Trophoblast cell (in vitro differentiated cells and primary cell): ENCODE data around the gene ROR1.
A peak's percentile ranks its signal among the peaks of the same experiment; 100 is the strongest.

Source experiments
- DNase-seq, 2 donors: peaks; one replicate each; pipeline ENCODE4 v3.0.0-alpha.2; 2016
- H2AFZ ChIP-seq: 2 replicates; pipeline ENCODE4 v1.6.1; 2013; ENCODE audit warnings: low read length, moderate library complexity, mild to moderate bottlenecking; ENCODE audit not compliant: insufficient read depth, poor library complexity
- H2AK5ac ChIP-seq: 2 replicates; pipeline ENCODE4 v1.6.1; 2013; ENCODE audit warnings: mild to moderate bottlenecking, low read length
- H2BK120ac ChIP-seq: 2 replicates; pipeline ENCODE4 v1.6.1; 2013; ENCODE audit warnings: low read length, mild to moderate bottlenecking, moderate library complexity; ENCODE audit not compliant: insufficient read depth, poor library complexity
- H2BK12ac ChIP-seq: 2 replicates; pipeline ENCODE4 v1.6.1; 2013; ENCODE audit warnings: mild to moderate bottlenecking, low read length, moderate library complexity
- H2BK5ac ChIP-seq: 2 replicates; pipeline ENCODE4 v1.6.1; 2013; ENCODE audit warnings: low read length, low read depth, moderate library complexity, mild to moderate bottlenecking; ENCODE audit not compliant: poor library complexity
- H3K14ac ChIP-seq: 2 replicates; pipeline ENCODE4 v1.6.1; 2013; ENCODE audit warnings: mild to moderate bottlenecking, low read length
- H3K18ac ChIP-seq: 2 replicates; pipeline ENCODE4 v1.6.1; 2013; ENCODE audit warnings: mild to moderate bottlenecking, low read length
- H3K23ac ChIP-seq: 2 replicates; pipeline ENCODE4 v1.6.1; 2013; ENCODE audit warnings: low read length
- H3K27ac ChIP-seq: 2 replicates; pipeline ENCODE4 v1.5.1; 2013; ENCODE audit warnings: low read depth, mild to moderate bottlenecking, inconsistent platforms, low read length, moderate library complexity
- H3K27me3 ChIP-seq: 2 replicates; pipeline ENCODE4 v1.6.1; 2013; ENCODE audit warnings: inconsistent platforms, mild to moderate bottlenecking, low read length, moderate library complexity; ENCODE audit not compliant: insufficient read depth
- H3K36me3 ChIP-seq, 2 experiments: 1 replicate in 1 of 2; 2 replicates in 1 of 2; pipeline ENCODE4 v1.6.1; 2013; ENCODE audit warnings: low read length in 2 of 2, mild to moderate bottlenecking in 2 of 2, moderate library complexity in 1 of 2; ENCODE audit not compliant: insufficient read depth in 2 of 2, control insufficient read depth in 1 of 2
- H3K4ac ChIP-seq: 2 replicates; pipeline ENCODE4 v1.6.1; 2013; ENCODE audit warnings: low read depth, mild to moderate bottlenecking, low read length, moderate library complexity
- H3K4me1 ChIP-seq, 2 experiments: 1 replicate in 1 of 2; 2 replicates in 1 of 2; pipeline ENCODE4 v1.6.1; 2013; ENCODE audit warnings: low read length in 2 of 2, mild to moderate bottlenecking in 2 of 2, moderate library complexity in 1 of 2; ENCODE audit not compliant: insufficient read depth in 2 of 2, control insufficient read depth in 1 of 2
- H3K4me2 ChIP-seq: 2 replicates; pipeline ENCODE4 v1.6.1; 2013; ENCODE audit warnings: inconsistent platforms, mild to moderate bottlenecking, low read length, moderate library complexity
- H3K4me3 ChIP-seq: 2 replicates; pipeline ENCODE4 v1.5.1; 2013; ENCODE audit warnings: mild to moderate bottlenecking, low read depth, low read length, inconsistent platforms
- H3K79me1 ChIP-seq: one replicate; pipeline ENCODE4 v1.6.1; 2013; ENCODE audit warnings: low read length
- H3K79me2 ChIP-seq: 2 replicates; pipeline ENCODE4 v1.6.1; 2013; ENCODE audit warnings: low read length, mild to moderate bottlenecking; ENCODE audit not compliant: control insufficient read depth, insufficient read depth, poor library complexity
- H3K9ac ChIP-seq: 2 replicates; pipeline ENCODE4 v1.6.1; 2013; ENCODE audit warnings: mild to moderate bottlenecking, low read length
- H3K9me3 ChIP-seq: 2 replicates; pipeline ENCODE4 v1.6.1; 2013; ENCODE audit warnings: low read depth, mild to moderate bottlenecking, control low read depth, inconsistent platforms, low read length; ENCODE audit not compliant: insufficient read depth
- H4K12ac ChIP-seq: 2 replicates; pipeline ENCODE4 v1.6.1; 2013; ENCODE audit warnings: low read depth, mild to moderate bottlenecking, low read length, moderate library complexity
- H4K8ac ChIP-seq: 2 replicates; pipeline ENCODE4 v1.6.1; 2013; ENCODE audit warnings: low read depth, mild to moderate bottlenecking, low read length, moderate library complexity
- H4K91ac ChIP-seq: one replicate; pipeline ENCODE4 v1.6.1; 2013; ENCODE audit warnings: low read depth, mild to moderate bottlenecking, low read length, moderate library complexity
- WGBS: extraction: QIAGEN DNeasy Blood & Tissue Kit; methylation state at CpG from one replicate; pipeline ENCODE4 v1.1.7; 2013; ENCODE audit warnings: missing lambda C conversion rate; ENCODE audit not compliant: insufficient read length, insufficient coverage; ENCODE audit errors: extremely low coverage; 5-methylcytosine and 5-hydroxymethylcytosine counted together

Gene ROR1

DNA sequence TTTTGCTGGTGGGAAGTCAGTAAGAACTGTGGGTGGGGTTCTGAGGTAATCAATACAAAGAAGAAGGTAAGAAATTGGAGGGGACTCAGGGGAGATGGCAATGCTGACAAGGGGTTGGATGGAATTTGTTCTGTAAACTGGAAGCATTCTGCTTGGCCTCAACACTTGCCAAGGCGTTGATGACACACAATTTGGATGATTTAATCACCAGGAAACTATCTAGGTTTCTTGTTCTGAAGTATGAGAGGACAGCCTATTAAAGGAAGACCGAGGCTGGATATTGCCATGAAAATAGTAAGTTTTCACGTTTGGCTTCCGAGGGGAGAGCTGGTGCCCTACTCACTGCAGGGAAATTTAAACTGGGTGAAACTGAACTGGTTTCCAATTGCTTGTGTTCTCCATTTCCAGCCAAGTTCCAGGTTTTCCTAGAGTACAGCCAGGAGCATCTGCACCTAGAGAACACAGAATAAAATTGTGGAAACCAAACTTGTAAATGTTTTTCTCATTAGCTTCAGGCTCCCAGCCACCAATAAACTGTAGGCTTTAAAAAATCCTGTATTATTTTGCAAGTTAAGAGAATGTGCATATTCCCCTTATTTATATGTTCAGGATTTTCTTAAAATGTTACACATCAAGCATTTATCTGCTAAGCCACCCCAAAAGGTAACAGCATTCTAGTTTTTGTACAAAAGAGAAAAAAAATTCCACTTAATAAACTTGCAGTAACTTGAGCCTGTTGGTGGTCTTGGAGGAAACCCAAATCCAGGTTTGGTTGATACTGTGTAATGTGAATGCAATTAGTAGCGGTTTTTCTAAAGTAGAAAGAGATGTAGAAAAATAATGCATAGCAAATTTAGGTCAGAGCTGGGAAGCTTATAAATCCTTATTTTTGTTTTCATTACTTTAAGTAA is 53.8 kb downstream of the ROR1 start:
- peak overlapping the region; percentile 11 for H3K27ac ChIP-seq
- no peak overlapping the region for H3K4ac ChIP-seq
- H2AK5ac ChIP-seq = no peak overlapping the region
- H3K9me3 ChIP-seq = no peaks in the 10 kb centered on the region
- no peak overlapping the region for H2AFZ ChIP-seq
- peaks cover 11 to 21% of the 10 kb centered on the region in 2 experiments for H3K4me1 ChIP-seq
- no peak overlapping the region for H4K8ac ChIP-seq
- H3K23ac ChIP-seq = no peak overlapping the region
- DNase-seq = no peak
- no CpG with 5 or more reads among the region's 5 CpGs for WGBS
- H2BK5ac ChIP-seq = no peak overlapping the region
- no peaks in the 10 kb centered on the region for H3K27me3 ChIP-seq
- H4K91ac ChIP-seq = no peak overlapping the region
- no peaks in the 10 kb centered on the region for H3K36me3 ChIP-seq
- no peak overlapping the region for H3K4me3 ChIP-seq
- H3K14ac ChIP-seq = no peak overlapping the region
- peak overlapping the region; percentile 25 for H2BK120ac ChIP-seq
- no peak overlapping the region for H3K18ac ChIP-seq
- H3K79me2 ChIP-seq = no peaks in the 10 kb centered on the region
- no peak overlapping the region for H3K4me2 ChIP-seq
- H3K79me1 ChIP-seq = peaks cover 16% of the 10 kb centered on the region
- no peak overlapping the region for H3K9ac ChIP-seq
- no peak overlapping the region for H2BK12ac ChIP-seq
- no peak overlapping the region for H4K12ac ChIP-seq

DNA sequence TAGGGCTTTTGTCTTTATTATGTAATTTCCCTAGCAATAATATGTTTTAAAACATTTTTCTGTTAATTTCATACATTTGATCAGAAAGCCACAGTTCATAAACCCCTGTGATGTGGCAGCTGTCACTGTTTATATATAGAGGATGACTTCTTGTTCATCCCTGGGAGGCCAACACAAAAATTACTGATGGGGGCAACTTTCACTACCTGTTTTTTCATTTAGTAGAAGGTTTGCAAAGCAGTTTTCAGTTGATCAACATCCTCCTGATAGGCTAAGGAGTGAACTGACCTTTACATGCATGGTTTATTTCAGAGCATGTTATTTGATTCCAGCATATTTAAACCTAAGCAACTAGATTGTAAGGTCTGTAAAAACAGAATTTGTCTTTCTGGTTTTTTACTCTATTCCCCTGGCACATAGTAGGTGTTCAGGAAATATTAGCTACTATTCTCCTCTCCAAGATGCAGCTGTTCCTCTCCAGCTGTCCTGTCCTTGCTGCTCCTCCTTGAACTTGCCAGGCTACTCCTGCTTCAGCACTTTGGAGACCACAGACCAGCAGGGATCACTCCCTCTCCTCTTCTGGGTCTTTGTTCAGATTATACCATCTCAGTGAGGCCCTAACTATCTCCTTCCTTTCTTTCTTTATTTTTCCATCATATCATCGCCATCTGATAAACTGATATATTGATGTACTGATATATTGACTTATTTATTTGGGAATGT is 54.7 kb downstream of the ROR1 start:
- no peak overlapping the region for H2BK120ac ChIP-seq
- H3K79me1 ChIP-seq = peaks cover 13% of the 10 kb centered on the region
- H2AK5ac ChIP-seq = no peak overlapping the region
- WGBS = no CpG with 5 or more reads among the region's 1 CpG
- H3K9ac ChIP-seq = no peak overlapping the region
- H3K79me2 ChIP-seq = no peaks in the 10 kb centered on the region
- H3K27me3 ChIP-seq = no peaks in the 10 kb centered on the region
- no peak overlapping the region for H4K91ac ChIP-seq
- no peak overlapping the region for H3K14ac ChIP-seq
- no peak overlapping the region for H2BK12ac ChIP-seq
- no peak overlapping the region for H4K8ac ChIP-seq
- H3K4me3 ChIP-seq = no peak overlapping the region
- no peak for DNase-seq
- no peaks in the 10 kb centered on the region for H3K36me3 ChIP-seq
- no peak overlapping the region for H3K18ac ChIP-seq
- H4K12ac ChIP-seq = no peak overlapping the region
- H3K27ac ChIP-seq = no peak overlapping the region
- no peak overlapping the region for H2AFZ ChIP-seq
- peak overlapping the region; percentile 27 for H3K4ac ChIP-seq
- no peak overlapping the region for H3K23ac ChIP-seq
- H3K9me3 ChIP-seq = no peaks in the 10 kb centered on the region
- peaks cover 9 to 26% of the 10 kb centered on the region in 2 experiments for H3K4me1 ChIP-seq
- no peak overlapping the region for H3K4me2 ChIP-seq
- H2BK5ac ChIP-seq = no peak overlapping the region

DNA sequence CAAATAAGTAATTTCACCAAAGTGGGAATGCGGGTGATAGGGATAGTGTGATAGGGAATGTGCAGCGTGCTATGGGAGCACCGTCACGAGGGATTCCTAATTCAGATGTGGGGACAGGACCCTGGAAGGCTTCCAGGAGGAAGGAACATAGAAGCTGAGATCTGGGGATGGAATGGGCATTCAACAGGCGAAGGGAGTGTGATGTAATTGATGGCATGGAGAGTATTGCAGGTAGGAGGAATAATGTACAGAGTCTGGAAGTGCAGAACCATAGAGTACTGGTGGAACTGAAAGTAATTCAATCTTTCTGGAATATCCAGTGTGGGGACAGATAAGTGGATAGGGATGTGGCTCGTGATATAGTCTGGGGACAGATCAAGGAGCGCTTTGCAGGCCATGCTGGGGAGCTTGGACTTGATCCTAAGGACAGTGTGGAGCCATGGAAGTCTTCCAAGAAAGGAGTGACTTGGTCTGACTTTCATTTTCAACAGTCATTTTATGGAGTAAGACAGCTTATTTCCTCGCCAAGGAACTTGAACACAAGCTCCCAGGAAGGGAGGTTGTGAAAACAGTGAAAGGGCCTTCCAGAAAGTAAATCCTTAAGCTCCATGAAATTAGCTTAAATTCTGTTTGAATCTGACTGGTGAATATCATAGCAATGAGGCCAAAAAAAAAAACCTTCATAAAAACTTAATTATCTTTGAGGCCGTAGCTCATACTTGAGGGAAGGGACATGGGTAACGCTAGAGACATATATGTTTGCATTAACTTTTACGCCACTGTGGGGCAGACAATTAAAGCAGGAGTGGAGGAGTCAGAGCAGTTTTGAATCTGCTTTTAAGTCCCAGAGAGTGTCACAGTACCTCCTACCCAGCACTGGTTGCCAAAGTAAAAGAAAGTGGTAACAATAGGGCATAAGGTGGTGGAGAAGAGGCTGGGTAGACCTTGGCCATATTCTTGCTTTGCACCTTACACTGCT is 55.8 kb downstream of the ROR1 start:
- no CpG with 5 or more reads among the region's 11 CpGs for WGBS
- no peak overlapping the region for H3K14ac ChIP-seq
- no peak overlapping the region for H3K4me2 ChIP-seq
- no peaks in the 10 kb centered on the region for H3K36me3 ChIP-seq
- H2AK5ac ChIP-seq = no peak overlapping the region
- peaks cover 12% of the 10 kb centered on the region for H3K79me1 ChIP-seq
- no peak overlapping the region for H2BK5ac ChIP-seq
- no peak overlapping the region for H3K9ac ChIP-seq
- H2BK120ac ChIP-seq = no peak overlapping the region
- no peak overlapping the region for H4K12ac ChIP-seq
- no peak overlapping the region for H4K8ac ChIP-seq
- H2BK12ac ChIP-seq = no peak overlapping the region
- no peaks in the 10 kb centered on the region for H3K79me2 ChIP-seq
- H2AFZ ChIP-seq = no peak overlapping the region
- H4K91ac ChIP-seq = no peak overlapping the region
- H3K9me3 ChIP-seq = no peaks in the 10 kb centered on the region
- H3K27ac ChIP-seq = no peak overlapping the region
- H3K23ac ChIP-seq = no peak overlapping the region
- H3K4ac ChIP-seq = no peak overlapping the region
- no peaks in the 10 kb centered on the region for H3K27me3 ChIP-seq
- H3K18ac ChIP-seq = no peak overlapping the region
- peaks cover 10 to 28% of the 10 kb centered on the region in 2 experiments for H3K4me1 ChIP-seq
- H3K4me3 ChIP-seq = no peak overlapping the region
- DNase-seq = no peak

DNA sequence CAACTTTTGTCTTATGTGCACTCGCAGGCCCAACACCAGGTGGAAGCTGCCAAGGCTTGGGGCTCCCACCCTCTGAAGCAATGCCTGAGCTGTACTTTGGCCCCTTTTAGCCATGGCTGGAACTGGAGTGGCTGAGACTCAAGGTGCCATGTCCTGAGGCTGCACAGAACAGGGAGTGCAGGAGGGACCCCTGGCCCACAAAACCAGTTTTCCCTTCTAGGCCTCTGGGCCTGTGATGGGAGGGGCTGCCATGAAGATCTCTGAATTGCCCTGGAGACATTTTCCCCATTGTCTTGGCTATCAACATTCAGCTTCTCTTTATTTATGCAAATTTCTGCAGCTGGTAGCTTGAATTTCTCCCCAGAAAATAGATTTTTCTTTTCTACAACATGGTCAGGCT is 57.6 kb downstream of the ROR1 start:
- H3K9me3 ChIP-seq = no peaks in the 10 kb centered on the region
- no peak overlapping the region for H2BK12ac ChIP-seq
- H3K4me1 ChIP-seq = peaks cover 12 to 32% of the 10 kb centered on the region in 2 experiments
- no peaks in the 10 kb centered on the region for H3K79me2 ChIP-seq
- no peak overlapping the region for H2AFZ ChIP-seq
- peaks cover 8% of the 10 kb centered on the region for H3K79me1 ChIP-seq
- H3K14ac ChIP-seq = no peak overlapping the region
- no peak overlapping the region for H3K4ac ChIP-seq
- H2BK5ac ChIP-seq = no peak overlapping the region
- no peak overlapping the region for H4K12ac ChIP-seq
- no peak overlapping the region for H3K18ac ChIP-seq
- H3K4me3 ChIP-seq = no peak overlapping the region
- no peak overlapping the region for H3K4me2 ChIP-seq
- H4K8ac ChIP-seq = no peak overlapping the region
- no peaks in the 10 kb centered on the region for H3K27me3 ChIP-seq
- peak overlapping the region; percentile 52 for H3K27ac ChIP-seq
- H2BK120ac ChIP-seq = no peak overlapping the region
- no peak overlapping the region for H2AK5ac ChIP-seq
- H3K36me3 ChIP-seq = no peaks in the 10 kb centered on the region
- no peak for DNase-seq
- no peak overlapping the region for H4K91ac ChIP-seq
- H3K23ac ChIP-seq = no peak overlapping the region
- no peak overlapping the region for H3K9ac ChIP-seq
- no CpG with 5 or more reads among the region's 1 CpG for WGBS
